Osteoblast (primary cell): Measurements from ENCODE around the gene DAB2IP. TPM values are rescaled to one million over a fixed set of nuclear protein-coding genes. Genes with fewer than 3 reads are reported as not detected.

ENCODE experiments used
- DNase-seq: peaks from one replicate; pipeline ENCODE4 v3.0.0; 2011; ENCODE audit warnings: low spot score, mixed read lengths; ENCODE audit not compliant: insufficient read length; ENCODE audit errors: missing footprints
- H2AFZ ChIP-seq: 2 replicates; pipeline ENCODE4 v1.6.0; 2011; ENCODE audit warnings: mild to moderate bottlenecking, low read length
- H3K27ac ChIP-seq: 2 replicates; pipeline ENCODE4 v1.5.1; 2011; ENCODE audit warnings: mild to moderate bottlenecking, low read depth, low read length, moderate library complexity
- H3K27me3 ChIP-seq: 2 replicates; pipeline ENCODE4 v1.6.0; 2012; ENCODE audit warnings: mild to moderate bottlenecking, control low read depth, inconsistent platforms, low read length, moderate library complexity; ENCODE audit not compliant: insufficient read depth
- H3K36me3 ChIP-seq: 2 replicates; pipeline ENCODE4 v1.5.1; 2011; ENCODE audit warnings: mild to moderate bottlenecking, low read length, control low read depth, moderate library complexity; ENCODE audit not compliant: insufficient read depth
- H3K4me1 ChIP-seq: 2 replicates; pipeline ENCODE4 v1.5.1; 2011; ENCODE audit warnings: mild to moderate bottlenecking, low read length, control low read depth, moderate library complexity; ENCODE audit not compliant: insufficient read depth
- H3K4me2 ChIP-seq: 2 replicates; pipeline ENCODE4 v1.6.0; 2011; ENCODE audit warnings: mild to moderate bottlenecking, low read length; ENCODE audit not compliant: insufficient read depth
- H3K4me3 ChIP-seq: fragments of 200-600 bp; sonication (generic); 3 replicates; pipeline ENCODE4 v1.5.1; 2012; ENCODE audit warnings: mild to moderate bottlenecking, low read length, inconsistent platforms; ENCODE audit not compliant: insufficient read depth
- H3K79me2 ChIP-seq: 2 replicates; pipeline ENCODE4 v1.6.0; 2012; ENCODE audit warnings: mild to moderate bottlenecking, low read length, control low read depth, inconsistent platforms; ENCODE audit not compliant: insufficient read depth
- H3K9me3 ChIP-seq: 2 replicates; pipeline ENCODE4 v1.5.1; 2011; ENCODE audit warnings: low read depth, low read length, control low read depth
- H4K20me1 ChIP-seq: 2 replicates; pipeline ENCODE4 v1.6.0; 2012; ENCODE audit warnings: mild to moderate bottlenecking, low read length, control low read depth; ENCODE audit not compliant: insufficient read depth
- CTCF ChIP-seq: IDR thresholded peaks from 2 replicates; pipeline ENCODE4 v1.5.1; 2011; ENCODE audit warnings: mild to moderate bottlenecking, low read depth, low read length, moderate library complexity; ENCODE audit errors: extremely low read depth
- total RNA-seq: library from RNA; depleted of rRNA; stranded (reverse); fragments of >200 nt; gene quantifications from 2 replicates; pipeline ENCODE4 v1.2.3, GENCODE V29; 2012

The DAB2IP gene
- total RNA-seq, 1 donor: 60.8 TPM

- Histone ChIP-seq H3K4me1 (no peaks in the 10 kb centered on the region), H3K27ac (no peak overlapping the region), H3K36me3 (no peaks in the 10 kb centered on the region), H3K79me2 (no peaks in the 10 kb centered on the region), H2AFZ (no peak overlapping the region), H3K27me3 (no peaks in the 10 kb centered on the region), H3K9me3 (no peaks in the 10 kb centered on the region), H3K4me3 (no peak overlapping the region), H4K20me1 (no peaks in the 10 kb centered on the region), H3K4me2 (no peak overlapping the region)
- no peak for TF ChIP-seq CTCF
- no peak for DNase-seq
Observed at GRCh38 chr9:121831869-121832268, 180.4 kb downstream of the DAB2IP start.

GRCh38 chr9:121833061-121833460 lies 181.6 kb downstream of the DAB2IP start:
- H3K4me1 ChIP-seq: peaks cover 8% of the 10 kb centered on the region
- no peak overlapping the region for H3K4me3 ChIP-seq
- H3K36me3 ChIP-seq: no peaks in the 10 kb centered on the region
- no peak for TF ChIP-seq CTCF
- no peaks in the 10 kb centered on the region for H3K9me3 ChIP-seq
- H3K27ac ChIP-seq: no peak overlapping the region
- no peak overlapping the region for H3K4me2 ChIP-seq
- no peaks in the 10 kb centered on the region for H3K79me2 ChIP-seq
- DNase-seq: no peak
- no peaks in the 10 kb centered on the region for H4K20me1 ChIP-seq
- no peak overlapping the region for H2AFZ ChIP-seq
- H3K27me3 ChIP-seq: no peaks in the 10 kb centered on the region

Other genes with a start within 250 kb of the DAB2IP start
- not detected in 2 replicates for gene GGTA1, start 151.8 kb upstream of the DAB2IP start, total RNA-seq